IMR-90 (cell line): ENCODE data around the gene GRK2. TPM values are rescaled to one million over a fixed set of nuclear protein-coding genes. Genes with fewer than 3 reads are reported as not detected.

Source experiments
- ATAC-seq: fragments of 200-7000 bp; cut with Tn5 transposase; 2 replicates; pipeline ENCODE4 v1.9.1; 2020; ENCODE audit warnings: low read depth, mild to moderate bottlenecking, moderate library complexity
- BruUV-seq: library from RNA; stranded (reverse); fragments of 400-500 nt; replicated peaks from 2 replicates; lab custom pipeline; 2021; lab: Mats Ljungman, UMichigan
- CTCF ChIA-PET: fragments of 300-600 bp; formaldehyde crosslinking; extraction: SDS; loops from one replicate; lab custom pipeline; 2021; ENCODE audit warnings: antibody characterized with exemption; lab: Yijun Ruan, JAX
- POLR2A ChIA-PET: fragments of 300-600 bp; sonication (Branson Sonifier 250); formaldehyde crosslinking; loops from one replicate; lab custom pipeline; 2022; ENCODE audit warnings: antibody characterized with exemption; ENCODE audit not compliant: unreplicated experiment; lab: Charles Lee
- DNase-seq: peaks from one replicate; pipeline ENCODE4 v3.0.0; 2013
- H2AFZ ChIP-seq: replicated peaks from 2 replicates; pipeline ENCODE3; 2013; ENCODE audit warnings: low read length, mild to moderate bottlenecking; ENCODE audit not compliant: poor library complexity
- H2AK5ac ChIP-seq: 2 replicates; pipeline ENCODE4 v1.6.1; 2013; ENCODE audit warnings: low read depth, low read length, inconsistent platforms
- H2AK9ac ChIP-seq: replicated peaks from 2 replicates; pipeline ENCODE3; 2013; ENCODE audit warnings: mild to moderate bottlenecking, low read depth, low read length, moderate library complexity; ENCODE audit not compliant: poor library complexity
- H2BK120ac ChIP-seq: 2 replicates; pipeline ENCODE4 v1.6.1; 2013; ENCODE audit warnings: low read depth, low read length, inconsistent platforms
- H2BK15ac ChIP-seq: 3 replicates; pipeline ENCODE4 v1.6.1; 2013; ENCODE audit warnings: low read depth, low read length, inconsistent platforms
- H2BK20ac ChIP-seq: 2 replicates; pipeline ENCODE4 v1.6.1; 2013; ENCODE audit warnings: low read depth, mild to moderate bottlenecking, inconsistent platforms, low read length, moderate library complexity
- H2BK5ac ChIP-seq: 2 replicates; pipeline ENCODE4 v1.6.1; 2013; ENCODE audit warnings: mild to moderate bottlenecking, low read depth, low read length, inconsistent platforms; ENCODE audit not compliant: poor library complexity, severe bottlenecking
- H3K14ac ChIP-seq: replicated peaks from 2 replicates; pipeline ENCODE4 v1.6.1; 2013; ENCODE audit warnings: low read depth, low read length, inconsistent platforms
- H3K18ac ChIP-seq: 2 replicates; pipeline ENCODE4 v1.6.1; 2013; ENCODE audit warnings: low read depth, low read length, control low read depth
- H3K23ac ChIP-seq: 2 replicates; pipeline ENCODE4 v1.6.1; 2013; ENCODE audit warnings: low read depth, low read length, inconsistent platforms
- H3K27ac ChIP-seq: 2 replicates; pipeline ENCODE4 v1.5.1; 2013; ENCODE audit warnings: mild to moderate bottlenecking, control low read depth, low read length; ENCODE audit not compliant: insufficient read depth
- H3K27me3 ChIP-seq: 2 replicates; pipeline ENCODE4 v1.6.1; 2013; ENCODE audit warnings: low read length; ENCODE audit not compliant: control insufficient read depth, insufficient read depth
- H3K36me3 ChIP-seq: 2 replicates; pipeline ENCODE4 v1.6.1; 2013; ENCODE audit warnings: low read length, mixed read lengths; ENCODE audit not compliant: control insufficient read depth, insufficient read depth
- H3K4ac ChIP-seq: 2 replicates; pipeline ENCODE4 v1.6.1; 2013; ENCODE audit warnings: low read depth, low read length, inconsistent platforms
- H3K4me1 ChIP-seq: 2 replicates; pipeline ENCODE4 v1.6.1; 2013; ENCODE audit warnings: low read length, mixed read lengths; ENCODE audit not compliant: control insufficient read depth, insufficient read depth
- H3K4me2 ChIP-seq: 2 replicates; pipeline ENCODE4 v1.6.1; 2013; ENCODE audit warnings: low read depth, mild to moderate bottlenecking, control low read depth, low read length, moderate library complexity
- H3K4me3 ChIP-seq: 2 replicates; pipeline ENCODE4 v1.5.1; 2013; ENCODE audit warnings: low read depth, mild to moderate bottlenecking, control low read depth, low read length, moderate library complexity; ENCODE audit not compliant: insufficient read depth
- H3K56ac ChIP-seq: 2 replicates; pipeline ENCODE4 v1.6.1; 2013; ENCODE audit warnings: low read length, inconsistent platforms; ENCODE audit not compliant: insufficient read depth; ENCODE audit errors: extremely low read depth
- H3K79me1 ChIP-seq, 2 experiments: 2 replicates each; pipeline ENCODE4 v1.6.1; 2013; ENCODE audit warnings: low read length in 2 of 2, inconsistent platforms in 1 of 2, low read depth in 1 of 2
- H3K9ac ChIP-seq: 2 replicates; pipeline ENCODE4 v1.6.1; 2013; ENCODE audit warnings: low read depth, low read length, control low read depth
- H3K9me1 ChIP-seq: 2 replicates; pipeline ENCODE4 v1.6.1; 2013; ENCODE audit warnings: low read length, inconsistent platforms; ENCODE audit not compliant: insufficient read depth
- H3K9me3 ChIP-seq: 2 replicates; pipeline ENCODE4 v1.6.1; 2013; ENCODE audit warnings: low read length; ENCODE audit not compliant: control insufficient read depth, insufficient read depth
- H4K20me1 ChIP-seq: 2 replicates; pipeline ENCODE4 v1.6.1; 2013; ENCODE audit warnings: low read length, inconsistent platforms; ENCODE audit not compliant: insufficient read depth
- H4K5ac ChIP-seq: 2 replicates; pipeline ENCODE4 v1.6.1; 2013; ENCODE audit warnings: mild to moderate bottlenecking, low read depth, low read length, control low read depth
- H4K8ac ChIP-seq, 2 experiments: 2 replicates each; pipeline ENCODE4 v1.6.1; 2013; ENCODE audit warnings: low read depth in 2 of 2, low read length in 2 of 2, control low read depth in 1 of 2, inconsistent platforms in 1 of 2
- H4K91ac ChIP-seq: 2 replicates; pipeline ENCODE4 v1.6.1; 2013; ENCODE audit warnings: low read depth, low read length, inconsistent platforms; ENCODE audit not compliant: insufficient read depth
- CTCF ChIP-seq: conservative IDR thresholded peaks from 2 replicates; pipeline ENCODE4 v1.5.1; 2012; ENCODE audit warnings: mild to moderate bottlenecking, low read depth, low read length, improper control_type of control experiment
- FOS ChIP-seq: fragments of 150-350 bp; IDR thresholded peaks from 2 replicates; pipeline ENCODE4 v1.6.1; 2016; ENCODE audit warnings: low read depth, low read length
- WGBS, 2 experiments: methylation state at CpG; one replicate each; pipeline versions ENCODE4 v1.1.5 to v1.1.7; 2013; ENCODE audit warnings: missing lambda C conversion rate in 2 of 2; ENCODE audit not compliant: insufficient read length in 1 of 2; ENCODE audit errors: extremely low coverage in 2 of 2; 5-methylcytosine and 5-hydroxymethylcytosine counted together
- dilution Hi-C: fragments of 300-500 bp; cut with HindIII; formaldehyde crosslinking; loops from one replicate; pipeline ENCODE4 v1.14.3; 2018; ENCODE audit warnings: low sequenced_read_pairs; ENCODE audit not compliant: unreplicated experiment
- in situ Hi-C: fragments of 300-500 bp; cut with MboI; formaldehyde crosslinking; loops from 3 replicates; pipeline ENCODE4 v1.14.3; 2019; ENCODE audit warnings: low sequenced_read_pairs, inconsistent platforms, mixed read lengths
- intact Hi-C: fragments of 100-400 bp; cut with micrococcal nuclease; formaldehyde crosslinking; loops from 2 replicates; pipeline ENCODE4 v1.10.0; 2022
- polyA plus RNA-seq, 3 experiments: library from polyadenylated mRNA; depleted of rRNA; stranded (reverse); fragments of >200 nt; gene quantifications; 2 replicates each; pipeline ENCODE4 v1.2.3, GENCODE V29; 2012; ENCODE audit warnings: low replicate concordance in 1 of 3
- total RNA-seq: library from RNA; depleted of rRNA; stranded (reverse); fragments of >200 nt; gene quantifications from 2 replicates; pipeline ENCODE4 v1.2.3, GENCODE V29; 2012

GRK2 gene
- total and polyA plus RNA-seq, 2 of the 4 experiments (the other 2 are of a cell fraction) = 26.7 to 41.8 TPM

- ATAC-seq (peak; percentile 27), DNase-seq (no peak)
- peak overlapping the region; percentile 25 for H3K9ac ChIP-seq
- in situ Hi-C loops (no loop called here), dilution Hi-C loops (no loop called here), intact Hi-C loops (no loop called here)
- ChIA-PET POLR2A (no interaction called here), CTCF (interaction anchor here (1.0 kb wide), 1 partner anchor 15 kb away, joined by 3 read pairs; no protein-coding TSS in a partner anchor)
- H3K18ac ChIP-seq = peak overlapping the region; percentile 21; the same call in 1 of the 2 replicates
- no peak for TF ChIP-seq FOS
- TF ChIP-seq CTCF = no peak
- peaks cover 41% of the 10 kb centered on the region for H3K4me1 ChIP-seq
- WGBS, 2 experiments = 92% methylated on average over 2 of the region's 14 CpGs; no CpG with 5 or more reads in 1 of the 2 experiments
- no peak overlapping the region; the same call in 1 of the 2 replicates for H3K4me2 ChIP-seq
- H2BK15ac ChIP-seq = no peak overlapping the region
- H4K5ac ChIP-seq = peak overlapping the region; percentile 62
- peak overlapping the region; percentile 96 for H3K4ac ChIP-seq
- peak overlapping the region; percentile 91 for H2AK9ac ChIP-seq
- peak overlapping the region; percentile 17; the same call in 1 of the 2 replicates for H3K56ac ChIP-seq
- peaks cover 35% of the 10 kb centered on the region for H3K9me1 ChIP-seq
- H3K27ac ChIP-seq = peak overlapping the region; percentile 65
- H2BK5ac ChIP-seq = peak overlapping the region; percentile 52
- peaks cover 3% of the 10 kb centered on the region; the same call in 1 of the 2 replicates for H3K36me3 ChIP-seq
- H3K9me3 ChIP-seq = no peaks in the 10 kb centered on the region
- H3K79me1 ChIP-seq = peaks cover 30 to 100% of the 10 kb centered on the region in 2 experiments
- peak overlapping the region; percentile 92 for H2BK120ac ChIP-seq
- H3K27me3 ChIP-seq = no peaks in the 10 kb centered on the region
- H4K91ac ChIP-seq = peak overlapping the region; percentile 97
- no peak overlapping the region for H2AFZ ChIP-seq
- peak overlapping the region; percentile 82 for H3K23ac ChIP-seq
- peak overlapping the region; percentile 43 for H3K14ac ChIP-seq
- no peak overlapping the region for H3K4me3 ChIP-seq
- BruUV-seq = no TSS peak
- H2BK20ac ChIP-seq = peak overlapping the region; percentile 39
- peaks cover 36% of the 10 kb centered on the region for H4K20me1 ChIP-seq
- peak overlapping the region; percentile 72 to 93; a peak in 3 of 4 replicates for H4K8ac ChIP-seq
- peak overlapping the region; percentile 86 for H2AK5ac ChIP-seq
Observed at GRCh38 chr11:67273260-67273990, 7.2 kb downstream of the GRK2 start.
